Parathyroid adenoma (tissue), 2 donors: ENCODE results near the gene RCOR1.

Experiments used
- H2AFZ ChIP-seq: fragments of 300-600 bp; sonication (generic); one replicate; pipeline ENCODE4 v1.7.0; 2017; ENCODE audit warnings: antibody characterized with exemption, mild to moderate bottlenecking
- H3K27ac ChIP-seq: fragments of 300-600 bp; sonication (generic); one replicate; pipeline ENCODE4 v1.7.0; 2017
- H3K27me3 ChIP-seq: fragments of 300-600 bp; sonication (generic); one replicate; pipeline ENCODE4 v1.7.0; 2017; ENCODE audit warnings: low read length; ENCODE audit not compliant: control insufficient read depth, insufficient read depth
- H3K36me3 ChIP-seq: fragments of 300-600 bp; sonication (generic); one replicate; pipeline ENCODE4 v1.7.0; 2017; ENCODE audit warnings: low read length; ENCODE audit not compliant: control insufficient read depth, insufficient read depth
- H3K4me1 ChIP-seq: fragments of 300-600 bp; sonication (generic); one replicate; pipeline ENCODE4 v1.7.0; 2017; ENCODE audit warnings: control low read depth
- H3K4me2 ChIP-seq: fragments of 300-600 bp; sonication (generic); one replicate; pipeline ENCODE4 v1.7.0; 2017; ENCODE audit warnings: low read length
- H3K4me3 ChIP-seq: fragments of 300-600 bp; sonication (generic); one replicate; pipeline ENCODE4 v1.7.0; 2017; ENCODE audit warnings: low read depth, low read length
- H3K79me2 ChIP-seq: fragments of 300-600 bp; sonication (generic); one replicate; pipeline ENCODE4 v1.7.0; 2017; ENCODE audit warnings: control low read depth
- H3K9ac ChIP-seq: fragments of 300-600 bp; sonication (generic); one replicate; pipeline ENCODE4 v1.7.0; 2017; ENCODE audit warnings: mild to moderate bottlenecking
- H3K9me3 ChIP-seq: fragments of 300-600 bp; sonication (generic); one replicate; pipeline ENCODE4 v1.7.0; 2017; ENCODE audit warnings: low read length; ENCODE audit not compliant: control insufficient read depth
- CTCF ChIP-seq: fragments of 300-600 bp; sonication (generic); IDR thresholded peaks from one replicate; pipeline ENCODE4 v1.7.0; 2017; ENCODE audit warnings: antibody characterized with exemption, mild to moderate bottlenecking
- donor health status: primary hyperparathyroidism.

The RCOR1 gene

DNA sequence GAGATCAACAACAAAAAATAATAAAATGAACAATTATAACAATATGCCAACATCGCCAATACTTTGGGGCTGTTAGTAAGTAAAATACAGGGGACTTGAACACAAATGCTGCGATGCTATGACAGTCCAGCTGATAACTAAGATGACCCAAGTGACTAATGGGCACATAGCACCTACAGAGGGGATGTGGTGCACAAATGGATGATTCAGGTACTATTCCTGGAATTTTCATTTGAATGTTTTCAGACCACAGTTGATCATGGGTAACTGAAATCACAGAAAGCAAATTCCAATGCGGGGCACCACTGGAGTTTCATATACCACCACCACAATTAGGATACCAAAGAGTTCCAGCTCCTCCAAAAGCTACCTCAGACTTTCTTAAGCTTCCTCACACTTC, 82.9 kb downstream of the RCOR1 start:
- Histone ChIP-seq H3K9me3 (no peaks in the 10 kb centered on the region), H3K4me1 (no peaks in the 10 kb centered on the region), H3K4me2 (no peak overlapping the region), H3K9ac (no peak overlapping the region), H3K36me3 (no peaks in the 10 kb centered on the region), H3K27ac (no peak overlapping the region), H2AFZ (no peak overlapping the region), H3K4me3 (no peak overlapping the region), H3K79me2 (peaks cover 18% of the 10 kb centered on the region), H3K27me3 (no peaks in the 10 kb centered on the region)
- no peak for TF ChIP-seq CTCF

GRCh38 chr14:102678394-102678793, 85.9 kb downstream of the RCOR1 start:
- Histone ChIP-seq H3K4me1 (no peaks in the 10 kb centered on the region), H3K4me3 (no peak overlapping the region), H3K9me3 (no peaks in the 10 kb centered on the region), H3K27ac (no peak overlapping the region), H3K4me2 (no peak overlapping the region), H3K36me3 (no peaks in the 10 kb centered on the region), H2AFZ (no peak overlapping the region), H3K9ac (no peak overlapping the region), H3K27me3 (no peaks in the 10 kb centered on the region), H3K79me2 (peaks cover 20% of the 10 kb centered on the region)
- no peak for TF ChIP-seq CTCF

DNA sequence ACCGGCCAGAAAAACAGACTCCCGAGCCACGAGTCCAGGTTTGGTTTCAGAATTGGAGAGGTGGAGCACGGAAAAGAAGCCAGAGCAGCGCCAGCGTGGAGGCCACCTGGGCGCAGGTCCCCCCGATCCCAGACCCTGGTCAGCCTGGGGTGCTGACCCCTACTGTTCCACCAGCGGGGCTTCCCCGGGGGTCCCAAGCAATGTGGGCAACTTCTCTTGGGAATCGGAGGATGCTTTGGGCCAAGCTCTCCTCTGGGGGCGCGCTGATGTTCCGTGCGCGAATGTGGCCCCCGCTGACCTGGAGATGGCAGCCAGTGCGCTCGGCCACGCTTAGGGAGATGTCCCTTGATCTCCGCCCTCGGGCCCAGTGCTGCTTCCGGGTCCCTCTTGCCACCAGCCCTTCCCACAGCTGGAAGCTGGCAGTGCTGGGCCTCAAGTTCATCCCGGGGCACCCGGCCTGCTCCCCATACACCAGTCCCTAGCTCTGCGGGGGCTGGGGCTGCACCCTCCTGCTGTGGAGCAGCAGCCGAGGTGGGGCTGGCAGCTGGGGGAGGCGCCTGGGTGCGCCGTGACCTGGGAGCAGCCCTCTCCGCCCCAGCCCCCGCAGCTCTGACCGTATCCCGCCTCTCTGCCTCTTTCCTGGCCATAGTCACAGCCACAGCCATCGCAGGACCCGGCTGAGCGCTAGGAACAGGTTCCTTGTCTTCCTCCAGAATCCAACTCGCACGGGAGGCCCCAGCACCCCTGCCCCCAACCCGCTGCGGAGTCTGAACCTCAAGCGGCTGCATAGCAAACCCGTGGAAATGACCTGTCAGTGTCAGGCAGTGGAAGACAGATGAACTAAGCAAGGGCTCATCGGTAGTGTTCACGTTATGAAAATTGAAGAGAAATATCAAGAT, 91.2 kb downstream of the RCOR1 start:
- Histone ChIP-seq H3K36me3 (no peaks in the 10 kb centered on the region), H3K4me3 (no peak overlapping the region), H3K27ac (no peak overlapping the region), H3K27me3 (no peaks in the 10 kb centered on the region), H3K4me1 (no peaks in the 10 kb centered on the region), H2AFZ (no peak overlapping the region), H3K4me2 (no peak overlapping the region), H3K9ac (no peak overlapping the region), H3K9me3 (no peaks in the 10 kb centered on the region), H3K79me2 (peaks cover 13% of the 10 kb centered on the region)
- no peak for TF ChIP-seq CTCF

- Histone ChIP-seq H2AFZ (no peak overlapping the region), H3K9me3 (no peaks in the 10 kb centered on the region), H3K36me3 (no peaks in the 10 kb centered on the region), H3K9ac (no peak overlapping the region), H3K27me3 (no peaks in the 10 kb centered on the region), H3K79me2 (peaks cover 17% of the 10 kb centered on the region), H3K27ac (no peak overlapping the region), H3K4me3 (no peak overlapping the region), H3K4me1 (no peaks in the 10 kb centered on the region), H3K4me2 (no peak overlapping the region)
- TF ChIP-seq CTCF: no peak
These were observed 91.8 kb downstream of the RCOR1 start for GRCh38 chr14:102684298-102684663.
